HFFc6 (cell line): ENCODE measurements around the gene GOSR2. TPM values are rescaled to one million over a fixed set of nuclear protein-coding genes. Genes with fewer than 3 reads are reported as not detected.

Experiments used
- DNase-seq: peaks from one replicate; pipeline ENCODE4 v3.0.0-alpha.2; 2018
- H3K27ac Mint-ChIP-seq: 2 replicates; pipeline ENCODE4 v1.8.0; 2020; ENCODE audit warnings: mild to moderate bottlenecking, mixed read lengths
- H3K27me3 Mint-ChIP-seq: 2 replicates; pipeline ENCODE4 v1.8.0; 2021; ENCODE audit warnings: mild to moderate bottlenecking, moderate library complexity, mixed read lengths; ENCODE audit not compliant: insufficient read depth
- H3K36me3 Mint-ChIP-seq: 2 replicates; pipeline ENCODE4 v1.8.0; 2021; ENCODE audit warnings: low read depth, mixed read lengths
- H3K4me1 Mint-ChIP-seq: 2 replicates; pipeline ENCODE4 v1.8.0; 2020; ENCODE audit warnings: low read depth, mixed read lengths
- H3K4me3 Mint-ChIP-seq: 2 replicates; pipeline ENCODE4 v1.8.0; 2020; ENCODE audit warnings: mild to moderate bottlenecking, moderate library complexity, mixed read lengths
- H3K9me3 Mint-ChIP-seq: 2 replicates; pipeline ENCODE4 v1.8.0; 2020; ENCODE audit warnings: mild to moderate bottlenecking, mixed read lengths
- CTCF ChIP-seq: fragments of 200-600 bp; sonication (generic); IDR thresholded peaks from 2 replicates; pipeline ENCODE4 v1.5.0; 2021; ENCODE audit warnings: antibody characterized with exemption, mild to moderate bottlenecking
- total RNA-seq, 6 experiments: library from RNA; stranded (reverse); fragmentation: NEBNext Ultra II Directional; extraction: Animal tissue kit (Norgen Biotek cat#: 25700); gene quantifications; 2 replicates in 1 of 6; 3 replicates in 5 of 6; pipeline ENCODE4 v1.2.3, GENCODE V29; 2021

The GOSR2 gene
- total RNA-seq, 6 experiments from 2014 or later, result 63.6 to 75.9 (median 66.3) TPM

GRCh38 chr17:46976626-46977270, 53.8 kb downstream of the GOSR2 start:
- no peak overlapping the region for H3K27ac Mint-ChIP-seq
- TF ChIP-seq CTCF, result no peak
- peaks cover 11% of the 10 kb centered on the region; the same call in 1 of the 2 replicates for H3K4me1 Mint-ChIP-seq
- no peak for DNase-seq
- no peaks in the 10 kb centered on the region for H3K36me3 Mint-ChIP-seq
- peaks cover 46% of the 10 kb centered on the region for H3K27me3 Mint-ChIP-seq
- H3K9me3 Mint-ChIP-seq, result no peaks in the 10 kb centered on the region
- no peak overlapping the region for H3K4me3 Mint-ChIP-seq

GRCh38 chr17:46977348-46977747, 54.4 kb downstream of the GOSR2 start:
- H3K4me3 Mint-ChIP-seq, result no peak overlapping the region
- no peaks in the 10 kb centered on the region for H3K36me3 Mint-ChIP-seq
- DNase-seq, result peak; percentile 32
- H3K9me3 Mint-ChIP-seq, result no peaks in the 10 kb centered on the region
- H3K27ac Mint-ChIP-seq, result no peak overlapping the region
- H3K4me1 Mint-ChIP-seq, result peaks cover 11% of the 10 kb centered on the region; the same call in 1 of the 2 replicates
- no peak for TF ChIP-seq CTCF
- peaks cover 48% of the 10 kb centered on the region for H3K27me3 Mint-ChIP-seq

GRCh38 chr17:46977750-46978488, 55.0 kb downstream of the GOSR2 start:
- no peak for DNase-seq
- H3K27me3 Mint-ChIP-seq, result peaks cover 48% of the 10 kb centered on the region
- no peaks in the 10 kb centered on the region for H3K9me3 Mint-ChIP-seq
- no peaks in the 10 kb centered on the region for H3K36me3 Mint-ChIP-seq
- no peak overlapping the region for H3K27ac Mint-ChIP-seq
- peak overlapping the region; percentile 24 for H3K4me3 Mint-ChIP-seq
- no peak for TF ChIP-seq CTCF
- peaks cover 11% of the 10 kb centered on the region; the same call in 1 of the 2 replicates for H3K4me1 Mint-ChIP-seq

GRCh38 chr17:46978489-46979146, 55.7 kb downstream of the GOSR2 start:
- 0 out of 2 replicates have a peak, but pooled peaks cover under 1% of the 10 kb centered on the region for H3K36me3 Mint-ChIP-seq
- H3K9me3 Mint-ChIP-seq, result no peaks in the 10 kb centered on the region
- no peak for DNase-seq
- H3K27me3 Mint-ChIP-seq, result peaks cover 47% of the 10 kb centered on the region
- peaks cover 11% of the 10 kb centered on the region; the same call in 1 of the 2 replicates for H3K4me1 Mint-ChIP-seq
- H3K27ac Mint-ChIP-seq, result no peak overlapping the region
- TF ChIP-seq CTCF, result no peak
- H3K4me3 Mint-ChIP-seq, result no peak overlapping the region; the same call in 1 of the 2 replicates

GRCh38 chr17:46979147-46979863, 56.3 kb downstream of the GOSR2 start, which contains the start of gene RPRML:
Gene RPRML, minus strand, starts transcription at chr17:46979253. Its CDS starts 246 bp downstream, at chr17:46979007.
- no peak for TF ChIP-seq CTCF
- no peak for DNase-seq
- Mint-ChIP-seq H3K4me1 (peaks cover 11% of the 10 kb centered on the region; the same call in 1 of the 2 replicates), H3K4me3 (peak within 1 kb of the TSS; percentile 50), H3K27me3 (peaks cover 48% of the 10 kb centered on the region), H3K36me3 (0 out of 2 replicates have a peak, but pooled peaks cover 4% of the 10 kb centered on the region), H3K9me3 (no peaks in the 10 kb centered on the region), H3K27ac (no peak within 1 kb of the TSS)
